ENCODE data around the gene UROC1. TPM values are rescaled to one million over a fixed set of nuclear protein-coding genes. Genes with fewer than 3 reads are reported as not detected.

UROC1 gene
- total and polyA plus RNA-seq, 2 donors: 0.07 to 0.38 TPM

DNA sequence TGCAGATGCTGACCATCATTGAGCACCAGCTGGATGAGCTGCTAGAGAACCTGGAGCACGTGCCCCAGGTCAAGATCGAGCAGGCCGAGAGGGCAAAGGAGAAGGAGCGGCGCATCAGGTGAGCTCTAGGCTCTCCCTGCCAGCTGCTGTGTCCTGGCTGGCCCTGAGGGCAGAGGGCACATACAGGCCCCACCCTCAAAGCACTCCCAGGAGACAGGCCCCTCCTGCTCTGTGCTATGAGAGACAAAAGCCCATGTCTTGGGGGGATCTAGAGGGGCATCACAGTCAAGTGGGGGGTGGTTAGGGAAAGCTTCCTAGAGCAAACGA, 83.3 kb downstream of the UROC1 start:
- Histone ChIP-seq H3K4me3 (ENCODE audit: low read length in 2 of 2) (no peak overlapping the region), H3K4me1 (ENCODE audit: control insufficient read depth in 2 of 2, insufficient read depth in 2 of 2, low read length in 2 of 2) (no peaks in the 10 kb centered on the region), H3K27ac (ENCODE audit: low read depth in 1 of 2, low read length in 1 of 2) (no peak overlapping the region), H3K9me3 (ENCODE audit: control insufficient read depth in 2 of 2, insufficient read depth in 1 of 2, low read length in 1 of 2) (peaks cover 0 to 3% of the 10 kb centered on the region in 2 donors), H3K36me3 (ENCODE audit: control insufficient read depth in 2 of 2, insufficient read depth in 2 of 2, low read length in 1 of 2) (peaks cover 32 to 35% of the 10 kb centered on the region in 2 donors), H3K27me3 (ENCODE audit: control insufficient read depth in 2 of 2, insufficient read depth in 1 of 2, low read length in 1 of 2) (no peaks in the 10 kb centered on the region)
- WGBS: 98% methylated on average over 6 of the region's 6 CpGs
- DNase-seq (ENCODE audit: low read depth in 6 of 9, low spot score in 9 of 9): no peak

DNA sequence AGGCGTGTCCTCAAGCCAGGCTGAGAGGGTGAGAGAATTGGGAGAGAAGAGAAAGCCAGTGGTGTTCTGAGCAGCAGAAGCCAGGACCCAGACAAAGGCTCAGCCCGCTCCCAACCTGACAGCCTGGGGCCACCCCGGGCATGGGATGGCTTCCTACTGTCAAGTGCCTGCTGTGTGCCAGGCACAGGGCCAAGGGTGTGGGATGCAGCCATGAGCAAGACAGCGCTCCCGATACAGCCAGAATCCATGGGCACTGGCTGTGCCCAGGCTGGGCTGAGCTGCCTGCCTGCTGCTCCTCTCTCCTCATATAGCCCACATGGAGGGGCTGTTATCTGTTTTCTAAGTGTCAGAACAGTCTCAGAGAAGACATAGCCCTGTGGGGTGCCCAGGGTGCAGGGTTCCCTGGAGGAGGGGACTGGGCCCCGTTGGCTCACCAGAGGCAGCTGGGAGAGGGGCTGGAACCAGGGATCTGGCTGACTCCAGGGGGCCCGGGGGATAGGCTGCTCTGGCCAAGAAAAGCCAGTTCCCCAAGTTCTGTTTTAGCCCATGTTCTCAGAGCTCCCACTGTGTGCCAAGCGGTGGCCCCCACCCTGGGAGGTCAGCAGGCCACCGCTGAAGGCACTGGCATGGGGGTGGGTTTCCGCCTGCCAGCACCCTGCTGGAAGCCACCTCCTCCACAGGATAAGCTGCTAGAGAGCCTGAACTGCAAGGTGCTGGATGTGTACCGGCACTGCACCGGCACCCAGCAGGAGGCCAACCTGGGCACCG, 83.9 kb downstream of the UROC1 start:
- H3K36me3 ChIP-seq (ENCODE audit: control insufficient read depth in 2 of 2, insufficient read depth in 2 of 2, low read length in 1 of 2): peaks cover 27 to 30% of the 10 kb centered on the region in 2 donors
- WGBS: 99% methylated on average over 13 of the region's 13 CpGs
- peaks cover 0 to 3% of the 10 kb centered on the region in 2 donors for H3K9me3 ChIP-seq (ENCODE audit: control insufficient read depth in 2 of 2, insufficient read depth in 1 of 2, low read length in 1 of 2)

DNA sequence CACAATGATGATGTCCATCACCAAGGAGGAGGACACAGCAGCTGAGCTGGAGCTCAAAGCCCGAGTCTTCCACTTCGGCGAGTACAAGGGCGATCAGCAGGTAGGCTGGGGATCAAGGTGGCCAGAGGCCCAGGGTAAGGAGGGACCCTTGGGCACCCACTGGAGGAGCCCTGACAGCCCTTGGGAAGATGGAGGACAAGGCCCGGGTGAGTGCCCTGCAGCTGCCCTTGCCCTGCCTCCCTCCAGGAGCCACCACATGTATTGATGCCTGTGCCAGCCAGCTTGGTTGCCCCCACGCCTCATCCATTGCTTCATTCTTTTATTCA, 84.5 kb downstream of the UROC1 start:
- Histone ChIP-seq H3K4me1 (ENCODE audit: control insufficient read depth in 2 of 2, insufficient read depth in 2 of 2, low read length in 2 of 2) (no peaks in the 10 kb centered on the region), H3K9me3 (ENCODE audit: control insufficient read depth in 2 of 2, insufficient read depth in 1 of 2, low read length in 1 of 2) (peaks cover 0 to 3% of the 10 kb centered on the region in 2 donors), H3K27me3 (ENCODE audit: control insufficient read depth in 2 of 2, insufficient read depth in 1 of 2, low read length in 1 of 2) (no peaks in the 10 kb centered on the region), H3K4me3 (ENCODE audit: low read length in 2 of 2) (no peak overlapping the region), H3K27ac (ENCODE audit: low read depth in 1 of 2, low read length in 1 of 2) (no peak overlapping the region), H3K36me3 (ENCODE audit: control insufficient read depth in 2 of 2, insufficient read depth in 2 of 2, low read length in 1 of 2) (peaks cover 21 to 24% of the 10 kb centered on the region in 2 donors)
- DNase-seq (ENCODE audit: low read depth in 6 of 9, low spot score in 9 of 9): no peak
- WGBS: 97% methylated on average over 6 of the region's 6 CpGs

More for the DNA sequence above, 83.9 kb downstream of the UROC1 start:
- no peak overlapping the region for H3K4me3 ChIP-seq (ENCODE audit: low read length in 2 of 2)
- DNase-seq (ENCODE audit: low read depth in 6 of 9, low spot score in 9 of 9): no peak
- H3K27me3 ChIP-seq (ENCODE audit: control insufficient read depth in 2 of 2, insufficient read depth in 1 of 2, low read length in 1 of 2): no peaks in the 10 kb centered on the region
- H3K4me1 ChIP-seq (ENCODE audit: control insufficient read depth in 2 of 2, insufficient read depth in 2 of 2, low read length in 2 of 2): no peaks in the 10 kb centered on the region
- no peak overlapping the region for H3K27ac ChIP-seq (ENCODE audit: low read depth in 1 of 2, low read length in 1 of 2)

DNA sequence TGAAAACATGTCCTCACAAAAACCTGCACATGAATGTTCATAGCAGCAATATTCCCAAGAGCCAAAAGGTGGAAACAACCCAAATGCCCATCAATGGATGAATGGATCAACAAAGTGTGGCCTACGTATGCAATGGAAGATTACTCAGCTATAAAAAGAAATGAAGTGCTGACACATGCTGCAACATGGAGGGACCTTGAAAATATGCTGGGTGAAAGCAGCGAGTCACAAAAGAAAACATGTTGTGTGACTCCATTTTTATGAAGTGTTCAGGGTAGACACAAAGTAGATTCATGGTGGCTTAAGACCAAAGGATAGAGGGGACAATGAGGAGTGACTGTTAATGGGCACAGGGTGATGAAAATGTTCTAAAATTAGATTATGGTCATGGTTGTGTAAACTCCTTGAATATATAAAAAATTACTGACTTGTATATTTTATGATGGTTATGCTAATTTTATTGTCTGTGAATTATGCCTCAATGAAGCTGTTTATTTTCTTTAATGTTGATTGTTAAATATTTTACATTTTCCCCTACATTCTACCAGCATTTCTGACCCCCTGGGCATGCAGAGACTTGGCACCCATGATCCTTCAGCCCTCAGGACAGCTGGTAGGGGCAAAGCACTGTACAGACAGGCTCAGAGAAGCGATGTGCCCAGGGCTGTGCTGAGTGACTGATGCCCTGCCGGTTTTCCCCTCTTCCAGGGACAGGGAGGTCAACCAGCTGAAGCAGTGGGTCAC, 85.0 kb downstream of the UROC1 start:
- Histone ChIP-seq H3K4me1 (ENCODE audit: control insufficient read depth in 2 of 2, insufficient read depth in 2 of 2, low read length in 2 of 2) (no peaks in the 10 kb centered on the region), H3K9me3 (ENCODE audit: control insufficient read depth in 2 of 2, insufficient read depth in 1 of 2, low read length in 1 of 2) (peaks cover 0 to 6% of the 10 kb centered on the region in 2 donors), H3K27ac (ENCODE audit: low read depth in 1 of 2, low read length in 1 of 2) (no peak overlapping the region), H3K36me3 (ENCODE audit: control insufficient read depth in 2 of 2, insufficient read depth in 2 of 2, low read length in 1 of 2) (peaks cover 16 to 19% of the 10 kb centered on the region in 2 donors), H3K4me3 (ENCODE audit: low read length in 2 of 2) (no peak overlapping the region), H3K27me3 (ENCODE audit: control insufficient read depth in 2 of 2, insufficient read depth in 1 of 2, low read length in 1 of 2) (no peaks in the 10 kb centered on the region)
- 98% methylated on average over 4 of the region's 4 CpGs for WGBS
- DNase-seq (ENCODE audit: low read depth in 6 of 9, low spot score in 9 of 9): no peak

Other genes starting within 250 kb of the UROC1 start
- gene KLF15, start 160.4 kb downstream of the UROC1 start, total RNA-seq: 0.28 TPM
- gene KLF15, start 160.4 kb downstream of the UROC1 start, polyA plus RNA-seq: 7.6 TPM
- not detected for gene CFAP100, start 122.9 kb downstream of the UROC1 start, total RNA-seq
- gene CFAP100, start 122.9 kb downstream of the UROC1 start, polyA plus RNA-seq: 0.11 TPM
- gene ZXDC, start 41.9 kb downstream of the UROC1 start, total RNA-seq: 15.6 TPM
- 17.3 TPM for gene ZXDC, start 41.9 kb downstream of the UROC1 start, polyA plus RNA-seq
- 0.38 TPM for gene CHST13, start 6.4 kb upstream of the UROC1 start, total RNA-seq
- gene CHST13, start 6.4 kb upstream of the UROC1 start, polyA plus RNA-seq: 0.39 TPM
- gene C3orf22, start 41.2 kb upstream of the UROC1 start, total RNA-seq: not detected
- 0.05 TPM for gene C3orf22, start 41.2 kb upstream of the UROC1 start, polyA plus RNA-seq
- 11.9 TPM for gene TXNRD3, start 137.4 kb upstream of the UROC1 start, total RNA-seq
- 9.9 TPM for gene TXNRD3, start 137.4 kb upstream of the UROC1 start, polyA plus RNA-seq
- gene CHCHD6, start 186.5 kb upstream of the UROC1 start, total RNA-seq: 10.5 TPM
- 14.2 TPM for gene CHCHD6, start 186.5 kb upstream of the UROC1 start, polyA plus RNA-seq

Measured in thymus (tissue), 11 donors.